Mesodermal cell (in vitro differentiated cells): ENCODE results near the gene FANK1.
"Not testable (repeated sequence)": the region's sequence is repeated elsewhere in the genome, so short reads cannot be mapped to it uniquely, and the experiment has no call there.

Experiments
- H3K27ac ChIP-seq: 2 replicates; pipeline ENCODE4 v1.7.0; 2013; ENCODE audit warnings: mild to moderate bottlenecking, low read depth, low read length, moderate library complexity; ENCODE audit not compliant: severe bottlenecking
- H3K36me3 ChIP-seq: 2 replicates; pipeline ENCODE4 v1.7.1; 2013; ENCODE audit warnings: mild to moderate bottlenecking, low read length, moderate library complexity; ENCODE audit not compliant: control insufficient read depth, insufficient read depth
- H3K4me1 ChIP-seq: one replicate; pipeline ENCODE4 v1.7.1; 2013; ENCODE audit warnings: mild to moderate bottlenecking, low read length; ENCODE audit not compliant: insufficient read depth, control insufficient read depth, poor library complexity, severe bottlenecking
- H3K4me3 ChIP-seq: 2 replicates; pipeline ENCODE4 v1.7.0; 2013; ENCODE audit warnings: low read length, control low read depth, mild to moderate bottlenecking; ENCODE audit not compliant: insufficient read depth, poor library complexity, severe bottlenecking; ENCODE audit errors: extremely low read depth
- H3K9me3 ChIP-seq: 2 replicates; pipeline ENCODE4 v1.7.1; 2013; ENCODE audit warnings: mild to moderate bottlenecking, low read length, moderate library complexity; ENCODE audit not compliant: control insufficient read depth
- WGBS, 2 experiments: methylation state at CpG; one replicate each; pipeline ENCODE4 v1.1.5; 2013; ENCODE audit warnings: missing lambda C conversion rate in 2 of 2; ENCODE audit not compliant: insufficient coverage in 2 of 2; 5-methylcytosine and 5-hydroxymethylcytosine counted together

FANK1 gene

DNA sequence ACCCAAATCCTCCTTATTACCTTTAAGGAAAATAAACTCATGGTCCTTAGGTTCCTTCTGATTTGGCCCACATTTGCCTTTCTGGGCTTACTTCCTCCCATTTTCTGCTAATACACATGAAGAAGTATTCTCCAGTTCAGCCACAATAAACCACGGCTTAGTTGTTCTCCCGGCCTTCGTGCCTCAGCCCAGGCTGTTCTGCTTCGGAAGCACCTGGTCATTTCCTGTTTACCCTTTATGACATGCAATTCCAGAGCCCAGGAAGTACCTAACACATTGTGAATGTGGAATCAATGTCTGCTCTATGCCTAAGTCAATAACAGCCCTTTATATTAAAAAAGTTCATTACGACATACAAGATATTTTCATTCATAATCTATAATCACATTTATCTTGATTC, 4.0 kb upstream of the FANK1 start:
- H3K9me3 ChIP-seq, H3K27ac ChIP-seq: not testable (repeated sequence)
- 60% methylated on average over 1 of the region's 5 CpGs; no CpG with 5 or more reads in 1 of the 2 experiments for WGBS, 2 experiments

DNA sequence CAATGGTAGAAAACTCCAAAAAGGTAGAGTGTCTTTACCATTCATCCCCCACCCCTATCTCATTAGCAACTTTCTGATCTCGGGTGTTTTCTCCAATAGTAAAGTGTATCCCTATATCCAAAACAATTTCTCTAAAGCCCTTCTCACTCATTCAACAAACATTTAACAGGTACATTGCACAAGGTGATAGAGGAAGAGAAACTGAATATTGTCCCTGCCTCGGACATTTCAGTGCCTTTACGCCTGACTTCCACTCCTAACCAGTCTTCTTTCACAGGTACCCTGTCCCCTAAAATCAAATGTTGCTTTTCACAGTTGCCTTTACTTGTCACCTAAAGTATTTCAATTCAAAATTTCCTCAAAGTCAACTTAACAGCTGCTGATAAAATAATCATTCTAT, 2.2 kb upstream of the FANK1 start:
- H3K27ac ChIP-seq, H3K9me3 ChIP-seq, H3K4me3 ChIP-seq, H3K36me3 ChIP-seq, H3K4me1 ChIP-seq: not testable (repeated sequence)
- WGBS, 2 experiments: 90 to 94% methylated on average over 2 of the region's 3 CpGs

More for the DNA sequence above, 4.0 kb upstream of the FANK1 start:
- H3K4me1 ChIP-seq, H3K4me3 ChIP-seq, H3K36me3 ChIP-seq: not testable (repeated sequence)

DNA sequence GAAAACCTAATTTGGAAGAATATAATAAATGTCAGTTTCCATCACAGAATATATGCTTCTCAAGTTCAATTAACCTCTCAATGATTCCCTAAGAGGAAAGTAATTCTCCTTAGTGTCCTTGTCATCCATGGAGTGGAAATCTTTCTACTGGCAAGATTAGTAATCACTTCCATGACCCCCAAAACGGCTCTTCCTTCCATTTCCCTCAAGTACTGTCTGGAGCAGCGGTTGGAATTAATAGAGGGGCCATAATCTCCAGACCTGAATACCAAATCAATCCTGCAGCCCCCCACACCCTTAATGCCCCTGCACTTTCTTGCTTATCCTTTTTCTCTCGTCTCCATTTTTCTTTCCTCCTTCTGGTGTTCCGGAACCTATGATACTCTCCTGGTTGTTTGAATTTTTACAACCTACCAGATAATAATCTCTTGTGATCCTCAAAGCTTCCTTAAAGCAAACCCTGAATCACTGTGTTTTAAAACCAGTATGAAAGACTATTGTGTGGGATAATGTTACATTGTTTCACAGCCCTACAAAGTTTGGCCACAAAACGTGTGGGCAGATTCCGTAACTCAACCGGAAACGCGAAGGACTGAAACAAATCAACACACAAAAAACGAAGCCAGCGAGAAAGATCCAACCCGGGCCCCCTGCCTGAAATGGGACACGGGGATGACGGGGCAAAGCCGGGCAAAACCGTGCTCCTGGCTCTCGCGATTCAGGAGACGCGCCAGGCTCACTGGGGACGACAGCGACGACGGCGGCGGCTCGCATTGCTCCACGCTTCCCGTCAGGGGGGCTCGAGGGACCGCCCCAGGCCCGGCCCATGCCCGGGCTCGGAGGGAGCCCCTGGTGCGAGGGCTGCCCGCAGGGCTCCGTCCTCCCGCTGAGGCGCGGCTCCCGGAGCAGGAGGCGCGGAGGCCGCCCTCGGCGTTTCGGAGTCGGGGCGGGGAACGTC, 955 bp upstream of the FANK1 start:
- not testable (repeated sequence) for H3K36me3 ChIP-seq, H3K4me1 ChIP-seq, H3K9me3 ChIP-seq
- 32 to 35% methylated on average over 40 to 48 of the region's 50 CpGs for WGBS, 2 experiments
- Histone ChIP-seq H3K4me3 (peak overlapping the region; percentile 74), H3K27ac (peak overlapping the region; percentile 77)

DNA sequence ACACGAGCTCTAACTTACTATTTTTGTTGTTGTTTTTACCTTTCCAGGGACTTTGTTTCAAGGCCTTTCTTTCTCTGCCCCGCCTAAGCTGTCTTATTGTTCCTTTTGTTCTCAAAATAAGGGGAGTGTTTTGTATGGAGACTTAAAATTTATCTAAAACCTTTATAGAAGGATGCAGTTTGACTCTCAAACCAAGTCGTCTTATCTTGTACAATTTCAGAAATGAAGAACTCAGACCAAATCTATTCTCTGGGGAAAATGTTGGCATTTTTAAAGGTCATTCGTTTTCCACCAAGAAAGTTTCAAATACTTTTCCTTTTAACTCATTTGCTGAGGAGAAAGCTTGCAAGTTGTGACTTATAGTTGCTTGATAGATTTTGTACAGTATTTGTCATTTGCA, 953 bp downstream of the FANK1 start:
- H3K4me3 ChIP-seq: peak overlapping the region; percentile 74
- not testable (repeated sequence) for H3K27ac ChIP-seq, H3K36me3 ChIP-seq, H3K4me1 ChIP-seq, H3K9me3 ChIP-seq
- WGBS, 2 experiments: 60% methylated on average over 1 of the region's 4 CpGs; no CpG with 5 or more reads in 1 of the 2 experiments

DNA sequence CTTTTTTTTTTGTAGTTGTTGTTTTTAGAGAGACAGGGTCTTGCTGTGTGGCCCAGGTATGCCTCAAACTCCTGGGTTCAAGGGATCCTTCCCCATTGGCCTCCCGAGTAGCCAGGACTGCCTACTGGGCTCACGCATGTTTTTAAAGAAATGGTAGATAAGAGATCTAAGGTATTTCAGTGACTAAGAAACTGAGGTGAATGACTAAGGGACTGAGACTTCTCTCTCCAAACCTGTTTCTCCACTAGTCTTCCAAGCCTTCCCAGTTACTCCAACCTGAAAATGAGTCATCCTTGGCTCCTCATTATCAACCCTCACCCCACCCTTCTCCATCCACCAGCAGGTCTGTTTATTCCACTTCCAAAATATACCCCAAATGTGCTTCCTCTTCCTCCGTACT, 4.6 kb downstream of the FANK1 start:
- not testable (repeated sequence) for H3K36me3 ChIP-seq, H3K4me1 ChIP-seq, H3K9me3 ChIP-seq, H3K27ac ChIP-seq, H3K4me3 ChIP-seq
- 80% methylated on average over 1 of the region's 3 CpGs; no CpG with 5 or more reads in 1 of the 2 experiments for WGBS, 2 experiments

DNA sequence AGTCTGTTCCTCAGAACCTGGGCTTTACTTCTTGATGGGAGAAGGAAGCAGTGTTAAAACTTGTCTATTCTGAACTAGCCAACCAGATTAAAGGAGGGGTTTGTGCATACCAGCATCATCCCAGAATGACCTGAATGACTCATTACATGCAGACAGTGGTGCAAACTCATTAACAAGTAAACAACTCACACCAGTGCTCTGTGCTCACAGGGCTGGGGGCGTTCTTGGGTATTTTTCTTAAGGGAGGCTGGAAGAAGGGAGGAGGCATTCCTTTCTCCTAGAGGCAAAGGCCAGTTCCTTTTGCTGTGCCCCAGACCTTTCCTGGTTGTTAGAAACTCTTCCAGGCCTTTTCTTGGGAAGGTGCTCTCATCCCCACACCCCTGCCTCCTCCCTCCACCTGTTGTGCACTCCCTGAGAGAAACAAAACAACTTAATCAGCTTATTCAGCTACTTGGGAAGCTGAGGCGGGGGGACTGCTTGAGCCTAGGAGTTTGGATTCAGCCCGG, 6.8 kb downstream of the FANK1 start:
- not testable (repeated sequence) for H3K9me3 ChIP-seq, H3K36me3 ChIP-seq, H3K4me3 ChIP-seq, H3K4me1 ChIP-seq
- WGBS, 2 experiments: no CpG with 5 or more reads among the region's 3 CpGs
- peak overlapping the region; percentile 25 for H3K27ac ChIP-seq

DNA sequence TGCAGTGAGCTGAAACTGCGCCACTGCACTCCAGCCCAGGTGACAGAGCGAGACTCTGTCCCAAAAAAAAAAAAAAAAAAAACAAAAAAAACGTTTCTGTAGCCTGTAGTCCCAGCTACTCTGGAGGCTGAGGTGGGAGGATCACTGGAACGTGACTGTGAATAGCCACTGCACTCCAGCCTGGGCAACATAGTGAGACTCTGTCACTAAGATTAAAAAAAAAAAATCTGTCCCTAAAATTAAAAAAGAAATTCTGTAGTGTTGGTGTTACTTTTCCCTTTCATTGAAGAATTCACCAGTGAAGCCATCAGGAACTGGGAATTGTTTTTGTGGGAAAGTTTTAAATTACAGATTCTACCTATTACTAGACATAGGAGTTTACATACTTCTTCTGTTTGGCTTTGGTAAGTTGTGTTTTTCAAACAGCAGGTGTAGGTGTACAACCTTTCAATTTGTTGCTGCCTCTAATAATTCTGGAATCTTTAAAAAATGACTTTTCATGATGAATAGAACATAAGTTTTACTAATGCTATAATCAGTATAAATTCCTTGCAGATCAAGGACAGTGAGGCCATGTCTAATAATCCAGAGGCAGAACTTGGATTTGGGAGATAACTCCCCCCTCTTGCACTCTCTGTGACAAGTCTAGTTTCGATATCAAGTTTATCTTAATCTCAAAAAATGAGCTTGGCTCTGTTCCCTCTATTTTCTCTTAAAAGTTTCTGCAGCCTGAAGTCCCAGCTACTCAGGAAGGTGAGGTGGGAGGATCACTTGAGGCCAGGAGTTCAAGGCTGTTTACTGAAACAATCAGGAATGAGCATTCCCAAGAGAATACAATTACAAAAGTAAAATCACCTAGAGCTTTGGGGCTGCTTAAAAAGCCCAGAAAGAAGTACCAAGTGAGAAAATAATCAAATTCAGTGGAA, 9.0 kb downstream of the FANK1 start:
- H3K4me1 ChIP-seq, H3K27ac ChIP-seq, H3K4me3 ChIP-seq, H3K9me3 ChIP-seq, H3K36me3 ChIP-seq: not testable (repeated sequence)
- WGBS, 2 experiments: 73 to 81% methylated on average over 2 of the region's 5 CpGs

DNA sequence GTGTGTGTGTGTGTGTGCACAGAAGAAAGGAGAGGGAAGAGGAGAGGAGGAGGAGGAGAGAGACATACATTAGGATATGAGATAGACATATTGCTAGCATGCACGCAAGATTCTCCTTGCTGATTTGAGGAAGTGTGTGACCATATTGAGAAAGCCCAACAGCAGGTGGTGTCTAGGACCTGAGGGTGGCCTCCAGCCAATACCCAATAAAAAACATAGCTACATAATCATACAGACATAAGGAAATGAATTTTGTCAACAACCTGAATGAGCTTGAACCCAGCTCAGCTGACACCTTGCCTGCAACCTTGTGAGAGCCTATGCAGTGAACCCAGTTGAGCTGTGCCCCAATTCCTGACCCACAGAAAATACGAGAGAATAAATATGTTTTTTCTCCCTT, 11.2 kb downstream of the FANK1 start:
- not testable (repeated sequence) for H3K4me3 ChIP-seq, H3K27ac ChIP-seq, H3K36me3 ChIP-seq, H3K4me1 ChIP-seq, H3K9me3 ChIP-seq
- no CpG with 5 or more reads among the region's 2 CpGs for WGBS, 2 experiments

DNA sequence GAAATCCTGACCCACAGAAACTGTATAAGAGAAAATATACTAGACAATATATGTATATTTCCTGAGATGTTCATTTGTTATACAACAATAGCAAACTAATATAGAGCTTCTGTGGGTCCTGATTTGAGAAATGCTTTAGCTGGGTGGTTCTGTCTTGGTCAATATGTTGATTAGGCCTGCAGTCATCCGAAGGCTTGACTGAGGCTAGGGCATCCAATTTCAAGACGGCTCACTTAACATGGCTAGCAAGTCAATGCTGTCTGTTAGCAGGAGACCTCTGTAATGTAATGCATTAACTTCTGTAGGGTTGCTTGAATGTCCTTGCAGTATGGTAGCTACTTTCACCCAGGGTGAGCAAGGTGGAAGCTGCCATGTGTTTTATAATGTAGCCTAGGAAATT, 12.4 kb downstream of the FANK1 start:
- not testable (repeated sequence) for H3K9me3 ChIP-seq, H3K4me3 ChIP-seq, H3K27ac ChIP-seq, H3K4me1 ChIP-seq, H3K36me3 ChIP-seq
- WGBS, 2 experiments: 60 to 85% methylated on average over 2 of the region's 2 CpGs

DNA sequence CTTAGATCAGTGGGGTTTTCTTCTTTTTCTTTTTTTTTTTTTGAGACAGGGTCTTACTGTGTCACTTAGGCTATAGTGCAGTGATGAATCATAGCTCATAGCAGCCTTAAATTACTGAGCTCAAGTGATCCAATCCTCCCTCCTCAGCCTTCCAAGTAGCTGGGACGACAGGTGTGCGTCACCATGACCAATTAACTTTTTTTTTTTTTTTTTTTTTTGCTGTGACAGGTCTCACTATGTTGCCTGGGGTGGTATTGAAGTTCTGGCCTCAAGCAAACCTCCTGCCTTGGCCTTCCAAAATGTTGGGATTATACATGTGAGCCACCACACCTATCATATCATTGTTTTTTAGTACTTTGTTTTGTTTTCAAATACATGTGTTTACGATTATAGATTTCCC, 13.1 kb downstream of the FANK1 start:
- H3K27ac ChIP-seq, H3K4me3 ChIP-seq, H3K9me3 ChIP-seq, H3K36me3 ChIP-seq, H3K4me1 ChIP-seq: not testable (repeated sequence)
- WGBS, 2 experiments: no CpG with 5 or more reads among the region's 3 CpGs
